Stimulated activated CD4-positive, alpha-beta T cell treated with anti-CD3 and anti-CD28 coated beads, TNF-alpha, amount 100 ng/mL, for 48 hours (primary cell): ENCODE data around the gene APOL2.
A peak's percentile ranks its signal among the peaks of the same experiment; 100 is the strongest.
"Not testable (repeated sequence)": the region's sequence is repeated elsewhere in the genome, so short reads cannot be mapped to it uniquely, and the experiment has no call there.

ENCODE experiments used
- DNase-seq, 3 donors: peaks; one replicate each; pipeline ENCODE4 v3.0.0-alpha.2; 2020; ENCODE audit warnings: low read depth in 3 of 3

Gene APOL2

DNA sequence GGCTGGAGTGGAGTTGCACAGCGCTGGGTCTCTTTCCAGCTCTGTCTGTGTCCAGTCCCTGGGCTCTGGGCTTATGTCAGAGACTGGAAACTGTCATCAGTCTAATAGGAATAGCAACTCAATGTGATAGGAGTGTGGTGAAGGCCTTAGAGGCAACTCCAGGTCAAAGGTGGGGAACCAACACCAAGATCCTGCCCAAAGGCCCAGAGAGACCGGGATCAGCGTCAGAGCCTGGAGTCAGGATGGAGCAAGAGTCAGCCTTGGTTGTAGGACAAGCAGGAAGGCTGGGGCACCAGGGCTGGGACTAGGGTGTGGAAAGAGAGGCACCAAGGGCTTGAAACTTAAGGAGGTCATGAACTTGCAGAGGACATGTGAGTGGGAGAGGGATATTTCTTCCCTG is 23.0 kb upstream of the APOL2 start:
- not testable (repeated sequence) for DNase-seq

DNA sequence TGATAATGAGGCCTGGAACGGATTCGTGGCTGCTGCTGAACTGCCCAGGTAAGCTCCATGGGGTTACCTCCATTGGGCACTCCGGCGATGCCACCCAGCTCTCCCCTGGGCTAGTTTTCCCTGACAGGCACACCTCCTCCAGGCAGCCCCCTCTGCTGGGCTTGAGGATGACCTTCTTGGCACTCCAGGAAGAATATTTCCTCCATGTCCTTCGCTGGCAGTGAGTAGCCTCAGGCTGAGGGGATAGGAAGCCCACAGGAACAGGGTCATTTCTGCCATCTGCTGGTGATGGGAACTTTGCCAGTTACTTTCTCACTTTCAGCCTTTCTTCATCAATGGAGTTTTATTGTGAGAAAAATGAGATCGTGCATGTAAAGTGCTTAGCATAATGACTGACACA is 22.3 kb upstream of the APOL2 start:
- not testable (repeated sequence) for DNase-seq

DNA sequence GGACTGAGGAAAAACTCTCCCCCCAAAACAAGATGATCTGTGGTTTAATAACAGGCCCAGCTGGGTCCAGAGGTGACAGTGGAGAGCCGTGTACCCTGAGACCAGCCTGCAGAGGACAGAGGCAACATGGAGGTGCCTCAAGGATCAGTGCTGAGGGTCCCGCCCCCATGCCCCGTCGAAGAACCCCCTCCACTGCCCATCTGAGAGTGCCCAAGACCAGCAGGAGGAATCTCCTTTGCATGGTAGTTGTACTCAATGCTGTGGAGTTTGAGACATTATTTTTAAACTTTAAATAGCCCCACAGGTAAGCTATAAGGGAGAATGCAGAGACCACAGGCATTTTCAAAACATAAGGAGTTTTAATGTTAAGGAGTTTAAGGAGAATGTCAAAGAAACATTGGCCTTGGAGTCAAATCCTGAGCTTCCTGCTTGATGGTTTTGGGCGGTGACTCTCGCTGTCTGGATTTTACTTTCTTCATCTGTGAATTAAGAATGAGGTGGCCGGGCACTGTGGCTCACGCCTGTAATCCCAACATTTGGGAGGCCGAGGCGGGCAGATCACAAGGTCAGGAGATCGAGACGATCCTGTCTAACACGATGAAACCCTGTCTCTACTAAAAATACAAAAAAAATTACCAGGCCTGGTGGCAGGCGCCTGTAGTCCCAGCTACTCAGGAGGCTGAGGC is 20.4 kb upstream of the APOL2 start:
- no peak for DNase-seq

DNA sequence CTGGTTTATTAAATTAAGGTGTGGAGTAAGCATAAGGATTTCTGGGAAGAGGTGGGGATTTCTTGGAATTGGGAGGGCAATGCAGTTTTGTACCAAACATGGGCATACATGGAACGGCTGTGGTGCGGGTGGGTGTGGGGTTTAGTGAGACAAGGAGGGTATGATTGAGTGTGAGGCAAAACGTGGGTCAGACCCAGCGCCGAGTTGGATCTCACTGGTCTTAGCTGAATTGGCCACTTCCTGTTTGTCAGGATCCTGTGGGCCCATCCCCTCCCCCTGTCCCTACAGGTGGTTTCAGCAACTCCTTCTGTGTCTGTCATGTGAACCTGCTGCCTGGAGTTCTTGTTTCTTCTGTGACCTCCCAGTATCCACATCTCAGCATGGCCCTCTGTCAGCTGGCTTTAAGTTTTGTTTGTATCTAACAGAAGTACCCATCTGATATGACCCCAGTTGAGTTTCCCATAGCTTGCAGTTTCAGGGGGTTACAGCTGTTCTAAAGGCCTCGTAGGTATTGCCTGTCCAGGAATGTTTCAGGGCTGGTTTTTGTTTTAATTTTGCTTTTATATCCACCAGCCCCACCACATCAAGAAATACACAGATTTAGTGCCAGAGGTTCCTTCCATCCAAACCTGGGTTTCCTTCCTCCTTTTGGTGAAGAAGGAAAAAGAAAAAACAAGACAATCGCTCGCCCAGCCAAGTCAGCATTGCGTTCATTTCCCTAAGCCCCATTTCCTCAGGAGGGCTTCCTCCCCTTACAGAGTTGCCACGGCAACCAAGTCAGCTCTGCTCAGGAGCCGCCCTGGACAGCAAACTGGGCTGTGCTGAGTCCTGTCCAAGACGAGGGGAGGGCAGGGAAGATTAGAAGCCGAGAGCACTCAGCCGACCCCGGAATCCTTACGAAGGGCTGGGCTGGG is 19.6 kb upstream of the APOL2 start:
- no peak for DNase-seq

DNA sequence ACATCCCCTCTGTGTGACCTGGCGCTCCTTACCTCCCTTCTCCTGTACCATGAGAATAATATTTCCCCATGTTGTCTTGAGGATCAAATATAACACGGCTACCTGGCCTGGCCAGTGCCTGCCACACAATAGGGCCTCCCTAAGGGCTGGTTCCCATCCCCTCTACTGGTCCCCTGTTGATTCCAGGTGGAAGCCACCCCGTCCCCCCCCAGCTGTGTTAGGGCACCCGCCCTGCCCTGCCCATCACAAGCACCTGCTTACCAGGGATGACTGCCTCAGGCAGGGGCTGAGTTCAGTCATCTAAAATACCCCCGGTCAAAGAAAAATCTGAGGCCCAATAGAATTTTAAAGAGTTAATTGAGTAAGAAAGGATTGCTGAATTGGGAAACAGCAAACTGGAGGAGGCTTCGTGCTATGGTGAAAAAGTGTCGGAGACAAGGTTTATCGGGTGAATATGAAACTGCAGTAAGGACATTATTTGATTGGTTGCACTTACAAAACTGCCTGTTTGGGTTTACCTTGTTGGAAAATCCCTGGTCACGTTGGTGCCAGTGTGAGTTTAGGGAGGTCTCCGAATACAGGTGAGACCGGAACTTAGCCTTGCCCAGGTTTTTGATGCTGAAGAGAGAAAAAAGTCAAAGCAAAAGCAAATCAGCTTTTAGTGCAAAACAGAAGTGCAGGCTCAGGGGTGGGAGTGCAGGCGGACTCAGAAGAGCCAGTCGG is 18.8 kb upstream of the APOL2 start:
- no peak for DNase-seq

DNA sequence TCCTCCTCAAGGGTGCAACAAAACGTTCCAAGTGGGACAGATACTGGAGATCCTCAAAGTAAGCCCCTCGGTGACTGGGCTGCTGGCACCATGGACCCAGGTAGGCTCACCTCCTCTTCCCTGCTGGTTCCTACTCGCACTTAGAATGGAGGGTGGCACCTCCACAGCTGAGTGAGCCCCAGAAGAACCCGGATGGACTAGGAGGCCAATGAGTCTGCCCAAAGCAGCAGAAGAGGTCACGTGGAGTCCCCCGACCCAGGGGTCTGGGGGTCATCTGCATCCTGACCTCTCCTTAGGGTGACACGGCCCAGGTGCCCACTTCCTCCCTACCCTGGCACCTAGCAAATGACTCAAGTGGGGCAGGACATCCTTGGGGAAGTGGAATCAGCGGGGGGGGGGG is 18.0 kb upstream of the APOL2 start:
- DNase-seq, result no peak

DNA sequence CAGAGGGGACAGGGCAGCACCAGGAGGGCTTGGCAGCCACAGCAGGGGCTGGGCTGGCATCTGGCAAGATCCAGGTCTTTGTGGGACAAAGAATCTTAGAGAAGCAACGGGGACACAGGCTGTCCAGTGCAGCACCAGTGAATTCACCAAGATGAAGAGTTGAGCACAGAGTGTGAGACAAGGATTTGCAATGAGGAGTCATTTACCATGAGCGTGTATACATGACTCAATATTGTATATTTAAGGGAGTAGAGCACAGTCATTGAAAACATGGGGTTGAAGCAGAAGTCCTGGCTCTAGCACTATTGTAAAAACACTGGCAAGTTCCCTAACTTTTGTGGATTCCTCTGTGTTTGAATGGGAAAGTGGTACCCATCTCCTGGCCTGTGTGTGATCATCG is 17.2 kb upstream of the APOL2 start:
- no peak for DNase-seq

DNA sequence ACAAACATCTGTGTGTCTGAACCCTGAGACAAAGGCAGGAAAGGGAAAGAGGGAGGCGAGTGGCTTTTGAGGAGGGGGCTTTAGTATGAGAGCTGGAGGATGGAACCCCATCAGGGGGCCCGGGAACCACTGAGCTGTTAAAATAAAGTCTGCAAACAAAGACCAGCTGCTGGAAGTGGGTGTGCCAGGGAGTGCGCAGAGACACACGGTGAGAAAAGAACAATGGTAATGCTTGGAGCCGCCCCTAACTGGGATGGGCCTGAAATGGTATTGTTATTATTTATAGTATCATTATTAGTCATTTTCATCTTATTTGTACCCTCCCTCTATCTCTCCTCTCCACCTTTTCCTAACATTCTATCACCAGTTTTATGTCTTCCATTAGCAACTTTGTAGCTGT is 16.2 kb upstream of the APOL2 start:
- not testable (repeated sequence) for DNase-seq

DNA sequence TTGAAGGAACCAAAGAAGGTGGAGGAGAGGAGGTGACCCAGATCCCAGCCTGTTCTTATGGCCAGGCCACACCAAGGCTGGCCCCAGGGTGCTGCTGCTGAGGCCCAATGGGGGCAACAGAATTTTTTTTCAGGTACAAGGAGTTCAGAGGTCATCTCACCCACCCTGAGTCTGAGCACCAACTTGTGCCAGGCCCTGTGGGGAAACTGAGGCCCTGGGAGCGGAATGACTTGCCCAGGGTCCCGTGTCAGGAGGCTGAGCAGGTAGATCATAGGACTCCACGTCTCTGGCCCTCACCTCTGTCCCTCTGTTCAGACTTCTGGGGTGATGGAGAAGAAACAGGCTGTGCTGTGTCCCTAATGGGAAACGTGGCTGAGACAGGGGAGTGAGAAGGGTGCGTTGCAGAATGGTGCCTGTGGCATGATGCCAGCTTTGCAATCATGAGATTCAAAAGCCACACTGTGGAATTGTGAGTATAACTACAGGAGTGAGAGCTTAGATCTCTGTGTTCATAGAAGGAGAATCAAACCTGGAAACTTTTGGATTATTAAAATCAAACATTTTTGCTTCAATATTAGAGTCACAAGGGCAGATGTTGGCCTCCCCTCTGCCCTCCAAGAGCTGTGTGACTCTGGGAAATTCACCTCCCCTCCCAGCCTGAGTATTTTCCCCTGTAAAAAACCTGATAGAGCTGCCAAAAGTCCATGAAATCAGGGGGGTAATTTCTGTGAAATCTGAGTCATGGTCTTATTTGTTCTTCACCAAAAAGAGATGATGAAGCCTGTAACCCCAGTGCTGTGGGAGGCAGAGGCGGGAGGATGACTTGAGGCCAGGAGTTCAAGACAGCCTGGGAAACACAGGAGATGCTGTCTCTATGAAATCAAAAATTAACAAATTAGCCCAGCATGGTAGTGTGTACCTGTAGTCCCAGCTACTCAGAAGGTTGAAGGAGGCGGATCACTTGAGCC is 14.5 kb upstream of the APOL2 start:
- DNase-seq, result peak in 1 of 3 donors; percentile 30

DNA sequence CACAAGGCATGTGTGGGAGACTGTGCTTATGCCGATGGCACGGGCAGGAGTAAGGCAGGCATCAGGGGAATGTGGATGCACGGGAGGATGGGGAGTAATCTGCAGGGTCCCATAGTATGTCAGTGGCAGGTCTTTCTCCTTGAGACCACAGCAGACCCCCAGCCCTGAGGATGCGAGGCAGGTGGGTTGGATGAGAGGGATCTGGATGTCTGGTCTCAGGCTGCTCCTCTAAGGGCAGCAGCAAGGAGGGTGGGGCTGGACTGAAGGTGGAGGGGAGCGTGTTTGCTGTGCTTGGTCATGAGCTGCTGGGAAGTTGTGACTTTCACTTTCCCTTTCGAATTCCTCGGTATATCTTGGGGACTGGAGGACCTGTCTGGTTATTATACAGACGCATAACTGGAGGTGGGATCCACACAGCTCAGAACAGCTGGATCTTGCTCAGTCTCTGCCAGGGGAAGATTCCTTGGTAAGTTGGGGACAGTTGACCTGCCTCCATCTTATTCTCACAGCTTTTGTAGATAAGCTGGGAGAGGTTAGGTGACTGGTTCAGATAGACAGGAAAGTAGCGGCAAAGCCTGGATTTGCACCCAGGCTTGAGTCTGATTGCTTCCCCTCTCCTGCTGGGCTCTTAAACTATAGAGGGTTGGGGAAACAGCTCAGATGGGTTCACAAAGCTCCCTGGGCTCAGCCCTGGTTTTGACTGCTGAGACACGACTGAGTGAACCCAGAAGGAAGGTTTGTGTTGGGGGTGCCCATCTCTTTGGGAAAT is 13.6 kb upstream of the APOL2 start, which contains the start of gene APOL1:
APOL1 (plus strand) TSS at position 380 of the 769 bp plus-strand sequence. CDS start 1,823 bp downstream, outside the sequence.
- DNase-seq, result peak in 1 of 3 donors; percentile 32

DNA sequence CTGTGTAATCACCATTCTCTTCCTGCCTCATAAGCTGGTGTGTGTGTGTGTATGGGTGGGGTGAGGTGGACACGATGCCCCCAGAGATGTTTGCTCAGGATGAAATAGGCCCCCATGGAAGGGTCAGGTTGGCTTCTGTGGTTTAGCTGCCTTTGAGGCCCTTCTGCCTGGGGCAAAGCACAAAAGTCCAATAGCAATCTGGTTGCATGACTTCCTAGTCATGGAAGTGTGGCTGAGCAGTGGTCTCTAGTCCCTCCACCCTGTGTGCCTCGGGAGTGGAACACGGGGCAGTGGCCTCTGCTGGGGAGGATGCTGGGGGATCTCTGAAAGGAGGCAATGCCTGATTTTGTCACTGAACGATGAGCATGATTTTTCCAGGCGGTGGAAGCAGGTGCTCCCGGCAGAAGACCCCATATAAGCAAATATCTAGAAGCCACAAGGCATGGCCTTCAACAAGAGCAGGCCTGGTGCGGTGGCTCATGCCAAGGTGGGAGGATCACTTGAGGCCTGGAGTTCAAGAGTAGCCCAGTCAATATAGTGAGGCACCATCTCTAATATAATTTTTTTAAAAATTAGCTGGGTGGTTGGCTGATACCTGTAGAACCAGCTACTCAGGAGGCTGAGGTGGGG is 12.8 kb upstream of the APOL2 start:
- DNase-seq, result not testable (repeated sequence)

DNA sequence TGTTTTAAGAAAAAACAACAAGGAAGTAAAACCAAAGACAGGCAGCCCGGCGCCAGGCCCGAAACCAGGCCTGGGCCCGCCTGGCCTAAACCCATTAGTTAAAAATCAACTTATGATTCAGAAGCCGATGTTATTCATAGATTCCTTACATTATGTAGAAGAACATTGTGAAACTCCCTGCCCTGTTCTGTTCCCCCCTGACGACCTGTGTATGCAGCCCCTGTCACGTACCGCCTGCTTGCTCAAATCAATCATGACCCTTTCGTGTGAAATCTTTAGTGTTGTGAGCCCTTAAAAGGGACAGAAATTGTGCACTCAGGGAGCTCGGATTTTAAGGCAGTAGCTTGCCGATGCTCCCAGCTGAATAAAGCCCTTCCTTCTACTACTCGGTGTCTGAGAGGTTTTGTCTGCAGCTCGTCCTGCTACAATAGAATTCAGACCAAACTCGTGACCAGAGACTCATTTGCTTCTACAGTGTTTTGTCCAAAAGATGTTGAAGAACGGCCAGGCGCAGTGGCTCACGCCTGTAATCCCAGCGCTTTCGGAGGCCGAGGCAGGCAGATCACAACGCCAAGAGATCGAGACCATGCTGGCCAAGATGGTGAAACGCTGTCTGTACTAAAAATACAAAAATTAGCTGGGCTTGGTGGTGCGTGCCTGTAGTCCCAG is 11.1 kb upstream of the APOL2 start:
- DNase-seq, result not testable (repeated sequence)

DNA sequence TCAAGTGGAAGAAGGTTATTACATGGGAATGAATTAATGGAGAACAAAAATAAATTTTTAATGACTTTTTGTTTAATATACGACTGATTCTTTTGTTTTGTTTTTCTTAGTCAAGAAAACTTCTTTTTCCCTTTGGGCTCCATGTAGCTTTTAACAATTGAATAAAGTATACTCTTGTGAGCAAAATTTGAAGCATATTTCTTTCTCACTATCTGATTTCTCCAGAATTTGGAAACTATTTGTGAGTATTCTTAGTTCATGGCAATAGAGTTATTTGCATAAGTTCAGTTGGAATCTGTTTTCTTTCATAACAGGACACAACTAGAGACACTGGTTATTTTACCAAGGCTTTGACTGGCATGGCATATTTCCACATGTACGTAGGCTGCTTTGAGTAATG is 9.8 kb upstream of the APOL2 start:
- DNase-seq, result no peak

DNA sequence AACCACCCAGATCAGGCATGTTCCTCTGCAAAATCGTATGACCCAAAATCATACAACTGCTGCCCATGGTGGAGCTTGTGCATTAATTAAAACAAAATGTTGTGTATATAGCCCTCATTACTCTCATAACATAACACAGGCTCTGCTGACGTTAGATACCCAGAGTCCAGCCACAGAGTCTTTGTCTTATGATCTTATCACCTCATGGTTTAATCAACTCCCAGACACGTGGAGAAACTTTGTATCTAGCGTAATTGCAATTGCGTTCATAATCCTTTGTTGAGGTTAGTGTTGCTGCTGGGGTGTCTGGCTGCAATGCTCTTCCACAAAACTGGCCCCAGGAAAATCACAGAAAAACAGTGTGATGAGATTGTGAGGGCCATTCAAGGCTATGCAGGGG is 8.6 kb upstream of the APOL2 start:
- no peak for DNase-seq

DNA sequence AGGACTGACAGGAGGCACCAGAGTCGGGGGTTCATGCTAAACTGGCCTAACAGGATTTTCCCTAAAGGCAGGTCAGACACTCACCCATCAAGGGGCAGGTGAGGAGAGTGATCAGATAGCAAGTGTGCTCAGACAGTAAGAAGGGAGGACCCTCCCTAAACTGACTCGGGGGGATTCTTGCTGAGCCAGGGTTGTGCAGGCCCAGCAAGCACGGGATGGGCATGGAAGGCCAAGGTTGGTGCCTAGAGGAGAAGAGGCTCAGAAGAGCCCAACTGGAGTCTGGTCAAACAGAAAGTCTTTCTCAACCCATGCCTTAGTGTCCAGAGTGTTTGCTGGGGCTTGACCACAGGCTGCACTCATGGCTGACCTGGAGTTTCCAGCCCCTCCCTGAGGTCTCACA is 7.4 kb upstream of the APOL2 start:
- no peak for DNase-seq

DNA sequence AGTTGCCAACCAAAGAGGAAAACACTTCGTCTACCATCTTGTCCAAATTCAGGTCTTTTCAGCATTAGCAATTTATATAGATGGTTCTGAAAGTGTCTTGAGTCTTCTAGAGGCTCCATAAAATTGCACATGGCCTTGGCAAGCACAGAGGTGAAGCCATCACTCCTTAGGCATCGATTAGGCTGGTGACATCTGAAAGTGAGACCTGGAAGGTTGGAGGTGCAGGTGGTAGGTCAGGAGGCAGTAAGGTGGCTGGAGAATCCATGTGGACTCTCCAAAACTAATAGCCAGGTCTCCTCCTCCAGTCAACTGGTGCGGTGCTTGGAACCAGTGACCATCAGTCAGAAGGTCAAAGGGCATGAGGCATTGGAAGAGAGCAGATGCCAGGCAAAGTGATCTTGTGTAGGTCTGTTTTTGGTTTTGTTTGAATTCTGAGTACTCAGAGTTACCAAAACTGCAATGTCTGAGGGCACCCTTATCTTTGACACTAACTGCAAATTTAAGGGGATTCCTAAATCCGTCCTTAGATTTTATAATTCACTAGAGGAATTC is 6.6 kb upstream of the APOL2 start:
- DNase-seq, result no peak

DNA sequence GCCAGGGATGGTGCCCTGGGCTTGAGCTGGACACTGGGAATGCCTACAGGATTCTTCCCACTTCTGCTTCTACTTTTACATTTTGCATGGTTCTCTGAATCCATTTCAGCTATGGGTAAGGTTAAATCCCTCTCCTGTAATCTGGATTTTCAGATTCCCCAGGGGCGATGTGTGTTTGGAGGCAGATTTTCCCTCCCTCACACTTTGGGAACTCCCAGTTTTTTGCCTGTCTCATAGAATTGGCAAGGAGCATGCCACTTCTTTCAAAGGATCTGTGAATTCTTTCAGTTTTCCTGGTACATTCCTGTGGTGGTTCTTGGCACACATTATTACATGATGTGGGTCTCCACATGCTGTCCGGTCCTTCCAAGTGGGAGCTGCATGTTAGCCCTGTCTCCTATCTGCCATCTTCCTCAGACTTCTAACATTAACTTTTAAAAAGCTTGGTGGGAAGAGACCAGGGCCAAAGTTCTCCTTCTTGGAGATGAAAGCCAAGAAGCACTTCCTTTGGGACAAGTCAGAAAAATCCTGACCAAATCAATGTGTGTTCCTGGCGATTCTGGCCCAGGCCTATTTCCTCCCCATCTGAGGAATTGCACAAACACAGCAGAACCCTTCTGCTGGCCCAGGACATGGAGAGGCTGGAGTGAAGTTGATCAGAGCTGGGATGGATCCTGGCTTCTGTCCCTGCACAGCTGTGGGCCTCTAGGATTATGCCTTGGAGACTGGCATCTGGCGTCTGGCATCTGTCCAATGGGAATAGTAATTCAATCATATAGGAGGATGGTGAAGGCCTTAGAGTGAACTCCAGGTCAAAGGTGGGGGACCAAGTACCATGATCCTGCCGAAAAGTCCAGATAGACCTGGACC is 5.4 kb upstream of the APOL2 start:
- DNase-seq, result no peak

DNA sequence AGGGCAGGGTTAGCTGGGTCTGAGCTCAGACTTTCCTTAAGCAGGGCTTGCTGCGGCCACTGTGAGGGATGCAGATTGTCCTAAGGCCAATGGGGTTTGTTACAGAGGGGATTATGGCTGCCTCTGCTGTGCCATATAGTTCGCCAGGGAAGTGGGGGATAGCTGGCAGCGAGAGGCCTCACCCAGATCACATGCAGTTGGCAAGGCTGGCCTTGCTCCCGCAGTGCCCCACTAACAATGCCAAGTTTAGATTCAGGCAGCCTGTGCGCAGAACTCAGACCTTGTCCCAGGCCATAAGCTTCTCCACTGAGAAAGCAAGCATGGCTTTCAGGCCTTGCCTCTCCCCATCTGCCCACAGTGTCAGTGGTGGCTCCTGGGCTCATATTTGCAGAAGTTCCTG is 4.7 kb upstream of the APOL2 start:
- no peak for DNase-seq
